GM21528 (cell line): ENCODE data around the gene PRRG4.

Source experiments
- ATAC-seq: cut with Tn5 transposase; IDR thresholded peaks from one replicate; pipeline ENCODE4 v1.9.1; 2021; ENCODE audit warnings: mild to moderate bottlenecking, moderate library complexity; ENCODE audit not compliant: unreplicated experiment, low FRiP score

Gene PRRG4

GRCh38 chr11:32905028-32905667, 75.4 kb downstream of the PRRG4 start:
- no peak for ATAC-seq
